Measurements from ENCODE around the gene GJB6. TPM values are rescaled to one million over a fixed set of nuclear protein-coding genes. Genes with fewer than 3 reads are reported as not detected.
"Not testable (repeated sequence)": the region's sequence is repeated elsewhere in the genome, so short reads cannot be mapped to it uniquely, and the experiment has no call there.

GJB6 gene
- total RNA-seq: 0.29 TPM in 1 of 2 replicates, not detected in the other

- no peak for TF ChIP-seq CTCF (conservative IDR thresholded peaks at IDR 0.05; ENCODE audit: low read depth, low read length)
- DNase-seq (ENCODE audit: low read depth): no peak
- H3K4me3 ChIP-seq (ENCODE audit: low read depth, low read length): peak within 1 kb of the TSS; percentile 33
These were observed at the start of gene GJB6 for GRCh38 chr13:20231839-20232555. TSS of gene GJB6 (minus strand) at chr13:20232319. CDS start at chr13:20223480, 8,839 bp downstream.

- not testable (repeated sequence) for H3K4me3 ChIP-seq (ENCODE audit: low read depth, low read length); DNase-seq (ENCODE audit: low read depth)
These were observed 44.8 kb upstream of the GJB6 start for GRCh38 chr13:20276901-20277300.

GRCh38 chr13:20274466-20274865, 42.3 kb upstream of the GJB6 start:
- TF ChIP-seq CTCF (conservative IDR thresholded peaks at IDR 0.05; ENCODE audit: low read depth, low read length): no peak
- no peak overlapping the region for H3K4me3 ChIP-seq (ENCODE audit: low read depth, low read length)
- no peak for DNase-seq (ENCODE audit: low read depth)

GRCh38 chr13:20272588-20273171, 40.6 kb upstream of the GJB6 start:
- no peak overlapping the region for H3K4me3 ChIP-seq (ENCODE audit: low read depth, low read length)
- no peak for DNase-seq (ENCODE audit: low read depth)
- TF ChIP-seq CTCF (conservative IDR thresholded peaks at IDR 0.05; ENCODE audit: low read depth, low read length): no peak

- no peak overlapping the region for H3K4me3 ChIP-seq (ENCODE audit: low read depth, low read length)
- no peak for TF ChIP-seq CTCF (conservative IDR thresholded peaks at IDR 0.05; ENCODE audit: low read depth, low read length)
- DNase-seq (ENCODE audit: low read depth): no peak
These were observed 40.0 kb upstream of the GJB6 start for GRCh38 chr13:20272104-20272503.

- no peak for TF ChIP-seq CTCF (conservative IDR thresholded peaks at IDR 0.05; ENCODE audit: low read depth, low read length)
- DNase-seq (ENCODE audit: low read depth): no peak
- H3K4me3 ChIP-seq (ENCODE audit: low read depth, low read length): no peak overlapping the region
These were observed 39.3 kb upstream of the GJB6 start for GRCh38 chr13:20271441-20271840.

GRCh38 chr13:20270163-20270865, 38.2 kb upstream of the GJB6 start:
- no peak overlapping the region for H3K4me3 ChIP-seq (ENCODE audit: low read depth, low read length)
- no peak for DNase-seq (ENCODE audit: low read depth)
- no peak for TF ChIP-seq CTCF (conservative IDR thresholded peaks at IDR 0.05; ENCODE audit: low read depth, low read length)

All from epithelial cell of proximal tubule (primary cell).